Suprapubic skin (tissue), 4 donors: ENCODE results near the gene SMG9. TPM values are rescaled to one million over a fixed set of nuclear protein-coding genes. Genes with fewer than 3 reads are reported as not detected.
"Not testable (repeated sequence)": the region's sequence is repeated elsewhere in the genome, so short reads cannot be mapped to it uniquely, and the experiment has no call there.

Source experiments
- DNase-seq, 2 donors: peaks; one replicate each; pipeline ENCODE4 v3.0.0-alpha.2; 2019; ENCODE audit warnings: low spot score in 2 of 2
- H3K27ac ChIP-seq: fragments of 200-600 bp; sonication (generic); one replicate; pipeline ENCODE4 v1.5.1; 2019
- H3K27me3 ChIP-seq: fragments of 200-600 bp; sonication (generic); one replicate; pipeline ENCODE4 v1.5.1; 2019
- H3K36me3 ChIP-seq: fragments of 200-600 bp; sonication (generic); one replicate; pipeline ENCODE4 v1.5.1; 2019
- H3K4me1 ChIP-seq: fragments of 200-600 bp; sonication (generic); one replicate; pipeline ENCODE4 v1.5.1; 2019
- H3K4me3 ChIP-seq: fragments of 200-600 bp; sonication (generic); one replicate; pipeline ENCODE4 v1.5.1; 2019; ENCODE audit warnings: mild to moderate bottlenecking
- H3K9me3 ChIP-seq: fragments of 200-600 bp; sonication (generic); one replicate; pipeline ENCODE4 v1.5.1; 2019
- CTCF ChIP-seq, 2 donors: fragments of 200-600 bp in 1 of 2; fragments of 450-650 bp in 1 of 2; sonication (generic) in 1 of 2; IDR thresholded peaks; one replicate each; pipeline ENCODE4 v1.5.1; 2016 to 2019; ENCODE audit warnings: antibody characterized with exemption in 2 of 2, mild to moderate bottlenecking in 1 of 2, moderate library complexity in 1 of 2
- EP300 ChIP-seq: sonication (generic); formaldehyde crosslinking; IDR thresholded peaks from one replicate; pipeline ENCODE4 v1.6.1; 2017; ENCODE audit warnings: antibody characterized with exemption
- POLR2A ChIP-seq, 2 donors: fragments of 450-650 bp; IDR thresholded peaks; one replicate each; pipeline ENCODE4 v1.6.1; 2017; ENCODE audit warnings: antibody characterized with exemption in 2 of 2, mild to moderate bottlenecking in 2 of 2, moderate library complexity in 2 of 2
- POLR2AphosphoS5 ChIP-seq, 3 donors: sonication (generic); formaldehyde crosslinking; IDR thresholded peaks; one replicate each; pipeline ENCODE4 v1.6.1; 2017; ENCODE audit warnings: antibody characterized with exemption in 3 of 3
- WGBS: methylation state at CpG from one replicate; pipeline ENCODE4 v1.1.5; 2018; 5-methylcytosine and 5-hydroxymethylcytosine counted together
- total RNA-seq, 4 donors: library from RNA; depleted of rRNA; stranded (reverse); fragments of >200 nt; gene quantifications; one replicate each; pipeline ENCODE4 v1.1.0, GENCODE V29; 2016

The SMG9 gene
- total RNA-seq, 4 donors from 2014 or later = 21.5 to 44.4 (median 30.1) TPM

GRCh38 chr19:43767316-43767715 is 12.6 kb upstream of the SMG9 start:
- no peak for DNase-seq

GRCh38 chr19:43766755-43767043 is 11.9 kb upstream of the SMG9 start:
- H3K4me3 ChIP-seq = no peak overlapping the region
- WGBS = 67% methylated on average over 3 of the region's 4 CpGs
- peak overlapping the region; percentile 5 for H3K27ac ChIP-seq

More at GRCh38 chr19:43767316-43767715, 12.6 kb upstream of the SMG9 start:
- no peaks in the 10 kb centered on the region for H3K36me3 ChIP-seq
- no peak overlapping the region for H3K4me3 ChIP-seq
- peak overlapping the region; percentile 38 for H3K27ac ChIP-seq
- peaks cover 40% of the 10 kb centered on the region for H3K4me1 ChIP-seq
- no peaks in the 10 kb centered on the region for H3K9me3 ChIP-seq
- H3K27me3 ChIP-seq = no peaks in the 10 kb centered on the region
- no peak for TF ChIP-seq POLR2A (IDR thresholded peaks at IDR 0.05)
- WGBS = 75% methylated on average over 1 of the region's 7 CpGs

GRCh38 chr19:43765109-43765876 is 10.5 kb upstream of the SMG9 start:
- no peak for TF ChIP-seq EP300
- Histone ChIP-seq H3K27ac (peak overlapping the region; percentile 73), H3K9me3 (no peaks in the 10 kb centered on the region), H3K27me3 (no peaks in the 10 kb centered on the region), H3K4me1 (peaks cover 40% of the 10 kb centered on the region), H3K36me3 (no peaks in the 10 kb centered on the region), H3K4me3 (no peak overlapping the region)
- WGBS = 26% methylated on average over 16 of the region's 16 CpGs
- DNase-seq = no peak

More at GRCh38 chr19:43766755-43767043, 11.9 kb upstream of the SMG9 start:
- TF ChIP-seq EP300 (no peak), POLR2AphosphoS5 (IDR thresholded peaks at IDR 0.05) (no peak), CTCF (IDR thresholded peaks at IDR 0.05) (no peak), POLR2A (IDR thresholded peaks at IDR 0.05) (no peak)
- no peak for DNase-seq
- H3K9me3 ChIP-seq = no peaks in the 10 kb centered on the region
- H3K27me3 ChIP-seq = no peaks in the 10 kb centered on the region
- peaks cover 40% of the 10 kb centered on the region for H3K4me1 ChIP-seq
- no peaks in the 10 kb centered on the region for H3K36me3 ChIP-seq

GRCh38 chr19:43764684-43765083 is 9.9 kb upstream of the SMG9 start:
- not testable (repeated sequence) for H3K36me3 ChIP-seq, H3K4me3 ChIP-seq, H3K27me3 ChIP-seq, H3K9me3 ChIP-seq, DNase-seq
- H3K27ac ChIP-seq = peak overlapping the region; percentile 73
- H3K4me1 ChIP-seq = peaks cover 42% of the 10 kb centered on the region
- 67% methylated on average over 8 of the region's 8 CpGs for WGBS

- 54% methylated on average over 3 of the region's 3 CpGs for WGBS
- Histone ChIP-seq H3K4me3 (no peak overlapping the region), H3K36me3 (no peaks in the 10 kb centered on the region), H3K4me1 (peaks cover 48% of the 10 kb centered on the region), H3K27ac (peak overlapping the region; percentile 51), H3K27me3 (no peaks in the 10 kb centered on the region), H3K9me3 (no peaks in the 10 kb centered on the region)
- no peak for DNase-seq
- TF ChIP-seq EP300 (no peak), POLR2A (IDR thresholded peaks at IDR 0.05) (no peak), POLR2AphosphoS5 (IDR thresholded peaks at IDR 0.05) (no peak), CTCF (IDR thresholded peaks at IDR 0.05) (no peak)
These were observed 8.7 kb upstream of the SMG9 start for GRCh38 chr19:43763473-43763939.

GRCh38 chr19:43762814-43763213 is 8.1 kb upstream of the SMG9 start:
- no peaks in the 10 kb centered on the region for H3K9me3 ChIP-seq
- H3K36me3 ChIP-seq = no peaks in the 10 kb centered on the region
- DNase-seq = no peak
- TF ChIP-seq POLR2AphosphoS5 (IDR thresholded peaks at IDR 0.05) (no peak), CTCF (IDR thresholded peaks at IDR 0.05) (no peak), EP300 (no peak), POLR2A (IDR thresholded peaks at IDR 0.05) (no peak)
- peaks cover 51% of the 10 kb centered on the region for H3K4me1 ChIP-seq
- no peaks in the 10 kb centered on the region for H3K27me3 ChIP-seq
- 81% methylated on average over 3 of the region's 3 CpGs for WGBS
- no peak overlapping the region for H3K27ac ChIP-seq
- H3K4me3 ChIP-seq = no peak overlapping the region

GRCh38 chr19:43760941-43761340 is 6.2 kb upstream of the SMG9 start:
- H3K27ac ChIP-seq = no peak overlapping the region
- no peak overlapping the region for H3K4me3 ChIP-seq
- no peaks in the 10 kb centered on the region for H3K27me3 ChIP-seq
- no peaks in the 10 kb centered on the region for H3K36me3 ChIP-seq
- DNase-seq = no peak
- H3K9me3 ChIP-seq = no peaks in the 10 kb centered on the region
- TF ChIP-seq CTCF (IDR thresholded peaks at IDR 0.05) = no peak
- TF ChIP-seq POLR2AphosphoS5 (IDR thresholded peaks at IDR 0.05) = no peak
- TF ChIP-seq POLR2A (IDR thresholded peaks at IDR 0.05) = no peak
- no peak for TF ChIP-seq EP300
- H3K4me1 ChIP-seq = peaks cover 57% of the 10 kb centered on the region
- WGBS = 89% methylated on average over 4 of the region's 4 CpGs
